AG04449 (cell line): ENCODE data around the gene PCYOX1L.

Source experiments
- CTCF ChIA-PET: fragments of 350-600 bp; formaldehyde crosslinking; extraction: SDS; loops from one replicate; lab custom pipeline; 2021; ENCODE audit warnings: antibody characterized with exemption; lab: Yijun Ruan, JAX
- POLR2A ChIA-PET: fragments of 400-600, 350-600 bp; formaldehyde crosslinking; extraction: SDS; loops from one replicate; lab custom pipeline; 2020; ENCODE audit warnings: antibody characterized with exemption, inconsistent platforms; lab: Yijun Ruan, JAX
- DNase-seq: peaks from one replicate; pipeline ENCODE4 v3.0.0-alpha.2; 2010; ENCODE audit warnings: low read depth, low spot score
- H3K4me3 ChIP-seq: 2 replicates; pipeline ENCODE4 v1.5.1; 2011; ENCODE audit warnings: low read depth, mild to moderate bottlenecking, control low read depth, low read length
- CTCF ChIP-seq: IDR thresholded peaks from one replicate; pipeline ENCODE4 v1.5.1; 2011; ENCODE audit warnings: mild to moderate bottlenecking, moderate library complexity, low read length, control low read depth, inconsistent platforms; ENCODE audit not compliant: insufficient read depth; ENCODE audit errors: missing control alignments

Gene PCYOX1L

DNA sequence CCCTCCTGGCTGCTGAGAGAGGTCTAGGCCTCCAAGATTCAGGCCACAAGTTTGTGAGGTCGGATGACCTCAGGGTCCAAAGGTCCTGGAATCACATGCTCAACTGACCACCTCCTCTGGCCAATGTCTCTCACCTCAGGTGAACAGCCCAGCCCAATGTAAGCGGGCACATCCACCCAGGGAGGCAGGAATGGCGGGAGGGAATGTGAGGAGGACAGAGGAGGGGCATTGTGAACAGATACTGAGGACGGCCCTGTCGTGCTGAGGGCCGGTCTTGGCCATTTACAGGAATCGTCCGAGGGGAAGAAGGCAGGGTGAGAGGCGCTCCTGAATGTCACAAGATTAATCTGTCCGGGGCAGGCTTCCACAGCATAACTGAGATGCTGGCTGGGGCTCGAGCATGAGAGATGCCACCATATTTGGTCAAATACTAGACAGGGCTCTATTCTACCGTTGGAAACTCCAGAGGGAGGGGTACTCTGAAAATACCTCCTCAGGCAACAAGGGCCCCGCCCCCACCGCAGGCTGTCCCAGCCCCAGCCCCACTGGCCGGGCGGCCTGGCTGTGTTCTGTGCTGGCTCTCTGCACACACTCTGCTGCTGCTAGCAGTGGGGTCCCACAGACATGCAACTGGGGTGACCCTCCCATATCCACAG lies 22.7 kb downstream of the PCYOX1L start:
- DNase-seq: no peak
- no peak overlapping the region for H3K4me3 ChIP-seq
- no peak for TF ChIP-seq CTCF
- POLR2A ChIA-PET: interaction anchor here (0.7 to 4.3 kb wide), 6 partner anchors 26 to 54 kb away, joined by 3 to 19 read pairs (median 4); no protein-coding TSS in a partner anchor
- CTCF ChIA-PET: interaction anchor here (1.0 to 21.8 kb wide), 27 partner anchors 9 to 238 kb away, joined by 3 to 737 read pairs (median 6); partner anchors contain the start of genes CSNK1A1 and PCYOX1L

GRCh38 chr5:149381261-149381985 lies 23.6 kb downstream of the PCYOX1L start:
- TF ChIP-seq CTCF: no peak
- DNase-seq: no peak
- ChIA-PET POLR2A (interaction anchor here (0.7 to 4.3 kb wide), 6 partner anchors 25 to 53 kb away, joined by 3 to 19 read pairs (median 4); no protein-coding TSS in a partner anchor), CTCF (interaction anchor here (0.9 to 21.8 kb wide), 28 partner anchors 8 to 237 kb away, joined by 3 to 737 read pairs (median 6); partner anchors contain the start of genes CSNK1A1 and PCYOX1L)
- peak overlapping the region; percentile 18; the same call in 1 of the 2 replicates for H3K4me3 ChIP-seq

DNA sequence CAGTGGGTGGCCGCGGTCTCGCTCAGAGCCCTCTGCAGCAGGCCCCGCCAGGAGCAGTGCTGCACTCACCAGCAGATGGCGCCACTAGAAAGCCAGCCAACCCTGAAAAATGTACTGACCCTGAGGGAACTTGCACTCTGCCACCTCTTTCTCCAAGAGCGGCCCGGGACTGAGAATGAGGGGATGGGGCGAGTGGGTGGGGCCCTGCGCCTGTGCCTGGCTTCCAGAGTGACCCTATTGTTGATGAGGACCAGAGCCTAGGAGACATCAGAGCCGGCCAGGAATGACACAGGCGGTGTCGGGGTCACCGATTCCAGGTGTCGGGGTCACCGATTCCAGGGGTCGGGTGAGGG lies 24.1 kb downstream of the PCYOX1L start:
- TF ChIP-seq CTCF: peak; percentile 95
- ChIA-PET CTCF (interaction anchor here (0.9 to 21.8 kb wide), 30 partner anchors 8 to 236 kb away, joined by 3 to 737 read pairs (median 6); partner anchors contain the start of genes CSNK1A1 and PCYOX1L), POLR2A (interaction anchor here (0.6 to 4.3 kb wide), 5 partner anchors 26 to 52 kb away, joined by 3 to 19 read pairs (median 4); no protein-coding TSS in a partner anchor)
- no peak for DNase-seq
- peak overlapping the region; percentile 18 for H3K4me3 ChIP-seq

GRCh38 chr5:149382517-149383220 lies 24.8 kb downstream of the PCYOX1L start:
- no peak for TF ChIP-seq CTCF
- DNase-seq: no peak
- no peak overlapping the region for H3K4me3 ChIP-seq
- ChIA-PET POLR2A (interaction anchor here (0.6 to 4.3 kb wide), 6 partner anchors 22 to 52 kb away, joined by 3 to 19 read pairs (median 4); no protein-coding TSS in a partner anchor), CTCF (interaction anchor here (0.9 to 21.8 kb wide), 25 partner anchors 7 to 236 kb away, joined by 3 to 737 read pairs (median 6); partner anchors contain the start of gene PCYOX1L)

DNA sequence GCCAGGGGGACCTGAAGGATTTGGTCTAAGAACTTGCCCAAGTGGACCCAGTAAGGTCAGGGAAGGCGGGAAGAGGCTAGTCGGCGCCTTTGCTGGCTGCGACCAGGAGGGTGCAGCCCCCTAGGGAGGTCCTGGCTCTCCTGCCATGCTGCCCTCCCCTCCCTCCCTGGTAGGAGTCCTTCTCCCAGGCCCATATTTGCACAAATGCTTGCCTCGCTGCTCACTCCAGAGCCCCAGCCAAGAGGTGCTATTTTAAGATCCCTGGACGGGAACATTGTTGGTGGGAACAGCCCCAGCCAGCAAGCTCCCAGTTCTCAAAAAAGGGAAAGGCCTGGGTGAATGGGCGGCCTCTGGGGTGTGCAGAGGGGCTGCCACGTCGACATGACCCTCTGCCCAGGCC lies 25.6 kb downstream of the PCYOX1L start:
- ChIA-PET POLR2A (interaction anchor here (0.7 kb wide), 1 partner anchor 23 kb away, joined by 4 read pairs; no protein-coding TSS in a partner anchor), CTCF (interaction anchor here (0.9 to 21.8 kb wide), 9 partner anchors 11 to 176 kb away, joined by 3 to 737 read pairs (median 28); no protein-coding TSS in a partner anchor)
- no peak overlapping the region for H3K4me3 ChIP-seq
- DNase-seq: no peak
- no peak for TF ChIP-seq CTCF
